GM19351 (cell line): Measurements from ENCODE around the gene ACVRL1.
"Not testable (repeated sequence)": the region's sequence is repeated elsewhere in the genome, so short reads cannot be mapped to it uniquely, and the experiment has no call there.

Experiments used
- ATAC-seq: cut with Tn5 transposase; IDR thresholded peaks from one replicate; pipeline ENCODE4 v1.9.1; 2021; ENCODE audit warnings: mild to moderate bottlenecking, moderate library complexity; ENCODE audit not compliant: unreplicated experiment

Gene ACVRL1

DNA sequence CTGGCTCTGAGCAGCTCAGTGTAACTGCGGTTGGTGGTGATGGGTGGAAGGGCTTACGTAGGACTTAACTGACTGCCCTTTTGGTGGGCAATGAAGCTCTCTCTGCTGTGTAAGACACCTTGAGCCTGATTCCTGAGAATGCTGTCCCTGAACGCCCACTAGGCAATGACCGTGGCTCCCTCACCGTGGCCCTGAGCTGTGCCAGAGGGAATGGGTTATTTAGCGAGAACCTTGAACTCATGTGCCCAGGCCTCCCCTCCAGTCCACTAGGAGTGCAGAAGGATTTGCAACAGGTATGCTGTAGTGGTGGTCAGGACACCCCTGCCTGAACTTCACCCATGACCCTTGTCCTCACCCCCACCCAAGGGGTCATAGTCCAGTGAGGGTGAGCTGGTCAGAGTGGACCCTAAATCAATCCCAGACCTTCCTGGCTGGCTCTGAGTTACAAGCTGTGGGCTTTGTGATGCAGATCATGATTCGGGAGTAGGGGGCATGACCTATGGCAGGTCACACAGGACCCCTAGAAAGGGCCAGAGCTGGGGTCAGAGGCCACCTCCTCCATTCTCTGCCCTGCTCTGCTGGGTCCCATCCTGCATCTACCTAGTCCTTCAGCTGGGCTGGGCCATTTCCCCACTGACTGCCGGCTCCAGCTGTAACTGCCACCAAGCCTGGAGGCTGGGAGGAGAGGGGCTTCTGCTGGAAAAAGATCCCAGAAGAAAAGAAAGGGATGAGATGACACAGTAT is 33.9 kb upstream of the ACVRL1 start:
- ATAC-seq: no peak

GRCh38 chr12:51874000-51874399 is 33.3 kb upstream of the ACVRL1 start:
- ATAC-seq: no peak

- ATAC-seq: no peak
Observed at GRCh38 chr12:51874486-51874885, 32.8 kb upstream of the ACVRL1 start.

GRCh38 chr12:51879102-51879501 is 28.2 kb upstream of the ACVRL1 start:
- no peak for ATAC-seq

DNA sequence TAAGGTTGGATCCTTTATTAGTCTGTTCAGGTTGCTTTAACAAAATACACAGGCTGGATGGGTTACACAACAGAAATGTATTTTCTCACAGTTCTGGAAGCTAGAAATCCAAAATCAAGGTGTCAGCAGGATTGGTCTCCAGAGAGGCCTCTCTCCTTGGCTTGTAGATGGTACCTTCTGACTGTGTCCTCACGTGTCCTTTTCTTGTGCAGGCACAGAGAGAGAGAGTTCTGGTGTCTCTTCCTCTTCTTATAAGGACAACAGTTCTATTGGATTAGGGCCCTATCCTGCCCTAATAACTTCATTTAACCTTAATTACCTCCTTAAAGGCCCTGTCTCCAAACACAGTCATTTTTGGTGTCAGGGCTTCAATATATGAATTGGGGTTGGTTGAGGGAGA is 24.0 kb upstream of the ACVRL1 start:
- ATAC-seq: no peak

DNA sequence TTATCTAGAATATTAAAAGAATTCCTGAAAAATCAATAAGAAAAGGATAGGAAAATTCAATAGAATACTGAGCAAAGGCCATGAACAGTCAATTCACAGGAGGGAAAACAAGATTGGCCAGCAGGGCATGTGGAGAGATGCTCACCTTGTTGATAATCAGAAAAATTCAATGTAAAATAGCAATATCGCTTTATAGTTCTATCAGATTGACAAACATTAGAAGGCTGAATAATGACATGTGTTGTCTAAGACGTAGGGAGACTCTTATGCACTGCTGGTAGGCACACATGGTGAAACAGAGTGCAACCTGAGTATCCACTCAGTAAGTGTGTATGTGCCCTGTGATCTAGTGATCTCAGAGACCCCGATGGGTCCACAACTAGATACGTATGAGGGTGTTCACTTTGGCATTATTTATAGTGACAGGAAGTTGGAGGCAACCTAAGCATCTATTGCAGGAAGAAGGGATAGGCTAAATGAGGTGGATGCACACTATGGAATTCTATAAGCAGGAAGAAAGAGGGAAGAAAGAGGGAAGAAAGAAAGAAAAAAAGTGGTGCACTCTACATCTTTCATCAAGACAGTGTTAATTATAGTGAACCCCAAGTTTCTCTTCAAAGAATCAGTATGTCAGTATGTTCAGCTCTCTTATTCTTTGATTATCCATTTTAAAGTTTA is 23.2 kb upstream of the ACVRL1 start:
- no peak for ATAC-seq

DNA sequence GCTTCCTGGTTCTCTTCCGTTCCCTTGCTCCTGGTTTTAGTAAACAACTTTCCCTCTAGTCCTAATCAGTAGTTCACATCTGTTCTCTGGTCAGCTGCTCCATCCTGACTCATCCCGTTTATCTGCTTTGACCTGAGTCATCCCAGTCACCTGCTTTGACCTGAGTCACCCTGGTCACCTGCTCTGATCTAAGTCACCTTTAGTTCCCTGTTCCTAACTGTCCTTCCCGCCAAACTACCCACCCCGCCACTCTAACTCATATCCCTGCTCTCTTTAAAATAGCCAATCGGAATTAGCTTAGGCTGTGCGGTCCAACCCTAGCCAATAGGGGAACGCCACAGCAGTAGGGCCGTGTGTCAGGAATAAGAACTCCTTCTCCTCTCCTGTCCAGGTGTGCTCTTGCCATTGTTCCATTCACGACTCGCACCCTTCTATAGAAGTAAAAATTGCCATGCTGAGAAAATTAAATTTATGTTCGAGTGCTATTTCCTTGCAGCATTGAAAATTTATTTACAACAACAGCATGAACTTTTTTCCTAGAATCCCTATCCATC is 22.6 kb upstream of the ACVRL1 start:
- ATAC-seq: no peak

- ATAC-seq: not testable (repeated sequence)
Observed at GRCh38 chr12:51885294-51886020, 21.8 kb upstream of the ACVRL1 start.

DNA sequence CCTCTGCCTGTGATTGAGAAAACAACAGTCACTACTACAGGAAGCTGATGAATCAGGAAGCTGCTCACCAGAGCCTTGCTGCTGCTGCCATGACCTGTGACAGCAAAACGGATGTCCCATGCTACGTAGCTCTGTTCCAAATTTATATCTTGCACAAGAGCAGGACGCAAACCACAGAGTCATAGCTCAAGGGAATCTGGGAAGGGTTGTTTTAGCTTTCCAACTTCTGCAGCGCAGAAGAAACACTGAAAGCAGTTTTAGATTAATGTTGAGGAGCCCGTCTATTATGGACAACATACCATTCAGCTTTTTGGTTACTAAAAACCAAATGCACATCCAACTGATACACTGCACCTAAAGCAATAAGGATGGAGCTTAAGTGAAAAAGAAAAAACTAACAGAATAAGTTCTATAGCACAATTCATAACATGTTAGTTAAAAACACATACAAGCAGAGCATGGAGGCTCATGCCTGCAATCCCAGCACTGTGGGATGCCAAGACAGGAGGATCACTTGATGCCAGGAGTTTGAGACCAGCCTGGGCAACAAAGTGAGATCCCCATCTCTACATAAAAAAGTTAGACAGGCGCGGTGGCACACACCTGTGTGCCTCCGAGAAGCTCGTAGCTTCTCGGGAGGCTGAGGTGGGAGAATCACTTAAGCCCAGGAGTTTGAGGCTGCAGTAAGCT is 21.1 kb upstream of the ACVRL1 start:
- no peak for ATAC-seq

GRCh38 chr12:51887476-51888315 is 19.6 kb upstream of the ACVRL1 start, which contains the start of gene ANKRD33:
ANKRD33 (plus strand) TSS chr12:51888103; CDS start chr12:51888187, 84 bp downstream.
- ATAC-seq: no peak

- ATAC-seq: no peak
Observed at GRCh38 chr12:51888316-51889215, 18.7 kb upstream of the ACVRL1 start.

GRCh38 chr12:51889216-51890132 is 17.8 kb upstream of the ACVRL1 start:
- no peak for ATAC-seq

GRCh38 chr12:51890133-51890464 is 17.2 kb upstream of the ACVRL1 start:
- ATAC-seq: no peak

DNA sequence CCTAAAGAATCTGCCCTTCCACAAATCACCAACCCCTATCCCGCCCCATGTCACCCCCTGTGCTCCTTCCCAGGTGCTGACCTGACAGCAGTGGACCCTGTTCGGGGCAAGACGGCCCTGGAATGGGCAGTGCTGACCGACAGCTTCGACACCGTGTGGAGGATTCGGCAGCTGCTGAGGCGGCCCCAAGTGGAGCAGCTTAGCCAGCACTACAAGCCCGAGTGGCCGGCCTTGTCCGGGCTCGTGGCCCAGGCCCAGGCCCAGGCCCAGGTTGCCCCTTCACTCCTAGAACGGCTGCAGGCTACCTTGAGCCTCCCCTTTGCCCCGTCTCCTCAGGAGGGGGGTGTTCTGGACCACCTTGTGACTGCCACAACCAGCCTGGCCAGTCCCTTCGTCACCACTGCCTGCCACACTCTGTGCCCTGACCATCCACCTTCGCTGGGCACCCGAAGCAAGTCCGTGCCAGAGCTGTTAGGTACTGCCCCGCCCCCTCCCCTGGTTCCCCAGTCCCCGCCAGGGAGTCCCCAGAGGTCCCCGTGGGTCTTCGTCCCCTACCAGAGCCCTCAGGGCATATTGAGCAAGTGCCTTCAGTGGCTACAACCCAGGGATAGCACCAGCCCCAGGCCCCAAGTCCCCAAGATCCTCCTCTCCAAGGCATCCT is 16.7 kb upstream of the ACVRL1 start:
- ATAC-seq: no peak

GRCh38 chr12:51891843-51892242 is 15.5 kb upstream of the ACVRL1 start:
- ATAC-seq: no peak

DNA sequence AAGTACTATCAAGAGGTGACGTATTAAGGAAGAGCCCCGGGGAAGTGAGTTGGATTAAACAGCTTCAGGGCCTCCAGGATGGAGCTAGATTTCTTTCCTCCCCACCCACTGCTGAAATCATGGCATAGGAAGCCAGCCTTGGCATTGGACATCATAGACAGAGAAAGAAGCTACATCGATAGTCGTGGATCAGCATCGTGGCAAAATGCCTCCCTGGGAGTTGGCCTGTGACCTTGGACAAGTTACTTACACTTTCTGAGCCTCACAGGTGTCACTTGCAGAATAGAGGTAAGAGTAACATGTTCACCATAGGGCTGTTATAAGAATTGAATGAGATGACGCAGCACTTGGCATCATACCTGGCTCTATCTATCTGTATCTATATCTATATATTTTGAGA is 13.5 kb upstream of the ACVRL1 start:
- ATAC-seq: no peak

GRCh38 chr12:51895378-51896135 is 11.7 kb upstream of the ACVRL1 start:
- no peak for ATAC-seq
